ENCODE results near the gene HS6ST2.

HS6ST2 gene

DNA sequence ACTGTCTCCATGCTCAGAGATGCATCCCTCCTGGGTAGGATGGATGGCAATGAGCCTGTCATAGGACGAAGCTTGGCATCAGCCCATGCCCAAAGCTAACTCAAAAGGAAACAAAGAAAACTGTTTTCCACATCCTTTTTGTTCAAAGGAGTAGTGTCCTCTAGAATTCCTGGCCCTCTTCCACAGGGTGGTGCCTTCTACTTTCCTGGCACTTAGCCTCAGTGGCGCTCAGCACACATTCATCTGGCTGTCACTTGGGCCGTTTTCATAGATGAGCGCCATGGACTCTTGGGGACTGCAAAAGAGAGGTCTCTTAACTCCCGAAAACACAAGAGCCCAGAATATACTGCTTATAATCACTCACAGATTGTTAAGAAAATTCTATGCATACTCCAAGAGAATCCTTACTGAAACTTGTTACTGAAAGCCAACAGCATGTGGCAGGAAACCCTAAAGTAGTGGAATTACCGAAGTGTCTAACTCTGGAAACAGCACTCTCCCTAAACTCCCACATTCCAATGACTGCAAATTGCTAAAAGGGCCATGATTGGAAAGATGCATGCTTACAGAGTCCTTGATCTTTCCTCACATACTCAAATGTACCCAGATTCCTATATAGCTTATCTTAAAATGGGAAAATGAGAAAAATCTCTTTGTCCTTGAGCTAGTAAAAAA lies 110.0 kb downstream of the HS6ST2 start:
- DNase-seq (ENCODE audit: low read depth), result no peak

DNA sequence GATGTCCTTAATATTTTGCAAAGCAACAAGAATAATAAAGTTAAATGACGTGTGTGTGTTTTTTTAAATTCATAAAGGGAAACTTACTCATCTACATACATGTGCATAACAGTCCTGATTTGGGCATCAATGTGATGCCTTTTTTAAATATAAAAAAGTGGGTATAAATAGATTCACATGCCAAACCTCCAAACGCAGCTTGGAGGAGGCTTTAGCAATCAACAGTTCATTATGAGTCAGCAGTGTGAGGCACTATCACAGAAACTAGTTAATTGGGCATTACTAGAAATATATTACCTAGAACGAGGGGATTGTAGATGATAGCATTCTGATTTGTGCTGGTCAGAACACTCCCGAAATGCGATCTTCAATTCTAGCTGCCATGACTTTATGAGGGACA lies 115.1 kb downstream of the HS6ST2 start:
- no peak for DNase-seq (ENCODE audit: low read depth)

DNA sequence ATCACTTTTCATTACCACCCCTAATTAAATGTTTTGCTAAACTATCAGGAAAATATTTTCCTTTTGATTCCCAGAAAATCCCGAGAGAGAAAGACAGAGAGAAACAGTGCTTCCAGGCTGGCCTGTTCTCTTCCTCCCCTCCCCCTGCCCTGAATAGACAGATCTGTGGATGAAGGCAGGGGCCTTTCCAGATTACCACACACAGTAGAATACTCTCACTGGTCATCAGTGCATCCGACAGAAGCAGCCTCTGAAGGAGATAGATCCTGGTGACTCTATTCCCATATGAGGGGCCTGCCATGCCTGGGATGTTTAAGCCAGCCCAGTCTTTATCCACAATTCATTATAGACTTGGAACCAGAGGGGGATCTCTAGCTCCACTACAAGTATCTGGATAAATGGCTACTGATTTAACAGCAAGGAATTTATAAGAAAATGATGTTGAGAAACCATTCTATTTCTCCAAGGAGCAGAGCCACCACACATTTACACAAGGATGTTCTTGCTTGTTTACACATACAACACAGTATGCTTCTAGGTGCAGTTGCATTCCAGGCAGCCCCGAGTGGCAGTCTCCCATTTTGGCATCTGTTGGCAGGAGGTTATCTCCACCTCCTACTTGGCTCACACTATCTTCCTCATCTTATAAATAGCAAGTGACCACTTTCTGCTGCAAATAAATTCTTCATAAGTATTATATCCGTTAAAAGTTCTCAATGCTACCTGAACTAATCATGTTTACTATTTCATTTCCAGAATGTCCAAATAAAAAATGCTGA lies 115.8 kb downstream of the HS6ST2 start:
- no peak for DNase-seq (ENCODE audit: low read depth)

DNA sequence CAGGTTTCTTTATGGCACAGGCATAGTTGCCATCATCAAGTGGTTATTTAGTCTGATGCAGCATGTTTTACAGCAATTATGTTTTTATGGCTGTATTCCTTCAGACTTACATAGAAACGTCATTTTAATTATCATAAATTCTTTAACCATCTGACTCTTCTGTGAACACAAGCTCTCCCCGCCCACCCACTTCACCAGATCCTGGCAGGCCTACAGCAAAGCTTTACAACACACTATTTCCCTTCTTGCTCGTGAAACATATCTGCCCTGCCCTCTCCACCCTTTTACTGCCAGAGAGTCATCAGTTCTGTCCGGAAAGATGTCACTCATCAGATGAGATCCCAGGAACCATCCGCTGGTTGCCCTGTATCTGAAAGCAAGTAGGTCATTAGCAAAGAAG lies 120.5 kb downstream of the HS6ST2 start:
- DNase-seq (ENCODE audit: low read depth), result no peak

DNA sequence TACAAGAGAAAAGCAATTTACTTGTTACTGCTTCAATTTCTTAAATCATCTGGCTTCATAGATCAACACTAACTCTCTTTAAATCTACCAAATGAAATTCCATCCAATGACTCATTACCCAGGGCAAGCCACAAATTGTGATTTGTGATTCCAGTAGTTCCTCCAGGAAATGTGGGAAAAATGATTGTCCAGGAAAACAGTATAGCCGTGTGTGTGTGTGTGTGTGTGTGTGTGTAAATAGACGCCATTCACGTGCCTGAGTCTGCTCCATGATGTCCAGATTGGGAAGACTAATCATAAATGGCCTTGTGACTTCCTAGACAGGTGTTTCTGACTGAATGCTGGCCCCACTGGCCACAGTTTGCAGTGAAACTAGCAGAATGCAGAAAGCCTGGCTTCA lies 121.3 kb downstream of the HS6ST2 start:
- DNase-seq (ENCODE audit: low read depth), result no peak

DNA sequence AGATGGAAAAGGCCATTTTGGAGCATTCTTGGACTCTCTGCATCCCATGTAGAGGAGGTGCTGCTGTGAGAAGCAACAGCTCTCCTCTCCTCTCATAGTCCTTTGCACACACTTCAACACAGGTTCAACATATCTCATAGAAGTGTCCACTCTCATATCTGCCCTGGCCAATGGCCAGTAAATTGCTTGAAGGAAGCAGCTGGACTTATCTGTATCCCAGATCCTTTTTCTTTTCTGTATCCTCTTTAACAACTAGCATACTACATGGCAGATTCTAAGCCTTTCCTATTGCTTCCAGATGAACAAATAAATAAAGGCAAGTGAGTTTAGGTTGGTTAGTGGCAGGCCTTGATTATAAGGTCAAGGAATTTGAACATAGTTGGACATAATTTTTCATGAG lies 122.0 kb downstream of the HS6ST2 start:
- no peak for DNase-seq (ENCODE audit: low read depth)

DNA sequence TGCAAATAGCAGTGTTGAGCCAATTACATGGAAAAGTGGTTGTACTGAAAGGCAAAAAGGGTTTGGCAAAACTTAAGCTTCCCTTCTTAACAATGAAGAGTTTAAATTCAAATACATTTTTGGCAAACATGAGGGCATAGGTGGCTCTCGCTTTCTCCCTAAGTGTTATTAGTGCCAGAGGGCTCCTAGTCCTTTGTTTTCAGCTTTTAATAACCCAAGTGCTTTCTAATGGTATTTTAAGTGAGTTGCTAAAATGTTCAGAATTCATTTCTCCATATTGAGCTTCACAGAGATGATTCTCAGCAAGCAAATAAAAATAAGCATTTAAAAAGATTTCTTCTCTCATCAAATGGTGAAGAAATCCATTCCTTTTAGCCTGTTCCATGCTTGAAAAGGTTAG lies 123.7 kb downstream of the HS6ST2 start:
- no peak for DNase-seq (ENCODE audit: low read depth)

DNA sequence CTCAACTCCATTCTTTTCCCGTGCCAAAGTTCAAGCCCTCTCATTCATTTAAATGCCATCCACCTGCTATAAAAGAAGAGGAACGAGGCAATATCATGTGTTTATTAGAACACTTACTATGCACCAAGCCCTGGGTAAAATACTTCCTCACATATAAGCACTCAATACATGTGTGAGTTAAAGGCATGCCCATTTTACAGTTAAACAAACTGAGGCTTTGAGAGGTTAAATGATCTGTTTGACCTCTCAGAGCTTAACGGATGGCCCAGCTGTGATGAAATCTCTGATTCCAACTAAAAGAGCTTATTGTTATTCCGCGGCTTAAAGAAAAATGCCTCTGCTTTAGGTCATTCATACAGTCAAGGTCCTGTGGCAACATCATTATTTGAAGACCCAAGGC lies 124.3 kb downstream of the HS6ST2 start:
- DNase-seq (ENCODE audit: low read depth), result no peak

DNA sequence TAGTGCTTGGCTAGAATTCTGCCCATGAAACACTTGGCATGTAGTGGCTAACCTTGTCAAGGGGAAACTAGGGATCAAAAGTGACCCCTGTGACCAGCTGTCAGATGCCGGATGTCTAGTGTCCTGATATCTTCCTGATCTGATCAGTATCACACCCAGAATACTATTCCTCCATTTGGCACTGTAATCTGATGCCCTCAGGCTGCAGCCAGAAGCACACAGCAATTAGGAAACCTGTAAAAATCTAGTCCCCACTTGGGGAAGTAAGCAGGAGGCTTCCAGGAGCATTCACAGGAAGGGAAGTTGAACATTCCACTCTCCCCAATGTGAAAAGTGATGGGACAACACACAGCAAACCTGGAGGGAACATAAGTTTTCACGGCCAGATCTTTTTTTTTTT lies 125.1 kb downstream of the HS6ST2 start:
- no peak for DNase-seq (ENCODE audit: low read depth)

DNA sequence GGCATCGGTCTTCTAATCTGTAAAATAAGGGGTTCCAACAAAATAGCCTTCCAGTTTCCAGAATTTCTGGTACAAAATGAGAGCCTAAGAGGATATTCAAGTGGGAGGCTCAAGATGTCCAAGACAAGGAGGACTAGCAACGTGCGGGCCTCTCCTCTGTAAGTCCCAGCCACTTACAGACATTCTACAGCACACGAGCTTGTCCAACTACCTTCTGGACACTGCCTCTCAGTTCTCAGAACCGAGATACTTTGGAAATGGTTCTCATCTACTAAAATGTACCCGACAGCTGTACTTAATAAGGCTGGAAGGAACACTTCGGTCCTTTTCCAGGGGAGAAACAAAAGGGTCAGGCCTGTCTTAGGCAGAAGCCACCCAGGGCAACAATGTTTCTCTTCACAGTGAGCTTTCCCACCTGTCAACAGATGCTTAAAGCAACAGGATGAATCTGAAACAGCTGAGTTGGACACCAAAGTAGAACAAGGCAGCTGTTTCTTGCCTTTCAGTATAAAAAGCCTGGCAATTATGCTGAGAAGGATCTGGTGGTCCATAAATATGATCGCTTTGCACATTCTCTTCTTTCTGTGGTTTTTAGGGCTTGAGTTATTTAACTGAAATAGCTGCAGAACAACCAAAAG lies 127.0 kb downstream of the HS6ST2 start:
- DNase-seq (ENCODE audit: low read depth), result no peak

DNA sequence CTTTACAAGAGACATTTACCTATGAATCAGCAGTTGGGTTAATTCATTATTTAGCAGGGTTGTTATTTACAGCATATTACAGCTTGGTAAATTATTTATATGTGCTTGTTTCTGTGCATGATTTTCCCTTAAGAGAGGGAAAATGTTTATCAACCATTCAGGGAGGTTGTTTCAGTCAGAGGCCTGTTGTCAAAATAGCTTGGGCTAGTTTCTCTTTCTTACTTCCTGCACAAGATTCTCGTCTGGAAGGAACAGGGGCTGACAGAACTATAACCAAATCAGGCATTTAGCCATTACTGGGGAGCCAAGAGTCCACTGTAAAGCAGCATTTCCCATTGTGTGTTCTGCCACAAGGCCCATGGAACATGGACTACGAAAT lies 135.8 kb downstream of the HS6ST2 start:
- DNase-seq (ENCODE audit: low read depth), result no peak

DNA sequence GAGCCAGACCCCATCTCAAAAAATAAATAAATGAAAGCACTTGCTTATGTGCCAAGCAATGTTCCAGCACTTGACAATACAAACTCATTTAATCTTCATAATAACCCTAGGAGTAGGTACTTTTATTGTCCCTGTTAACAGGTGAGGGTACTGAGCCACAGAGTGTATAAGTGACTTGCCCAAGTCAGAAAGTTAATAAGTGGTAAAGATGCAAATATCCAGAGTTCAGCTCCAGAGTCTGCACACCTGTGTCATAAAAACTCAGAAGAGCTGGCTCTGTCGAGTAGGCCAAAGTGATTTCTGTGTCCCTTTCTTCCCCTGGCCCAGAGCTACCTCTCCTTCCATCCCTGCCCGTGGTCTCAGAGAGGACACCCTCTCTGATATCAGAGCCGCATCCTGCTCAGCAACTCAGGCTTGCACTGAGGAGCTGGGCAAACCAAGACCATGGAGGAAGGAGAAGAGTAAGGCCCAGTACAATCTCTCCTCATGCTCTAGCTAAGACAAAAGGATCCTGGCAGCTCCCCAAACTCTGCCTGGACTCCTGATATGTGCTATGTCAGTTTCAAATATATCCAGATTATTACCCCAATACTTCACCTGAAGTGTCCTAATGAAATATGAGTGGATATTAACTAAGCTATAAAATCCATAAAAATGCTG lies 136.3 kb downstream of the HS6ST2 start:
- no peak for DNase-seq (ENCODE audit: low read depth)

DNA sequence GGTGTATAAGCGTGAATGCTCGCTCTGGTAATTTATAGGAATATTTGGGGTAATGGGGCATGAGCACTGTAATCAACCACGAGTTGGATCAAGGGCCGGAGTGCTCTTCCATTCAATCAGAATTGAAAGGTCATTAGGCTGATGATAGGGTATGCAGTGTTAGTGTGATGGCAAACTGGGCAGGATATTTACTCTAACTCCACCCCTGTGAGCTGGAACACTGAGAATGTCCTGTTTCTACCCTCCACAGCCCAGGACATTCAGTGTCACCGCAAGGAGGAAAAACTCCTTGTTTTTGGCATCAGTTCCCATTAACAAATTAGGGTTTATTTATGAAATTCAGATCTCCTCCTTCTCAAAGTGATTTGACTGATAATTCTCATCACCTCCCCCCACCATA lies 137.8 kb downstream of the HS6ST2 start:
- no peak for DNase-seq (ENCODE audit: low read depth)

DNA sequence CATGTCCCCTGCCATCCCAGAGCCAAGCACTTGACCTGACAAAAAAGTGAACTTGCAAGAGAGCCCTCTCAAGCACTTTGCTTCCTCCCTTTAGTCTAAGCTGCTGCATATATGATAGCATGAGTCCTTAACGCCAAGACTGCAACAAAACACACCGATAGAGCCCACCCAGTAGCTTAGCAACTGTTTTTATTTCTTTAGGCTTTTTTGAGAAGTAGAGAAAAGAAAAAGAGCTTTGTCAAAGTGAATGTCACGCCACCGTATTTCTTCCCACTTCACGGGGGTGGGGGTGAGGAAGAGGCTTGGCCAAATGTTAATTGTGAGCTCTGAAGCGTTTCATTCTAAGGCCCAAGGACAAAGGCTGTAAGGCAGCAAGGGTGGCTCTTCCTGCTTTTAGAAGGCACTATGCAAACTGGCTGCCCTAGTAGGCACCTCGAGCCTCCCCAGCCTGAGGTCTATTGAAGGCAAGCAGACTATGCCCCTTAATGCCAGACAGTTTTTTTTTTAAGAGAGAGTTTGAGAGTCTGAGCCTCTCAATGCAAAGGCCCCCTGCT lies 138.6 kb downstream of the HS6ST2 start:
- no peak for DNase-seq (ENCODE audit: low read depth)

DNA sequence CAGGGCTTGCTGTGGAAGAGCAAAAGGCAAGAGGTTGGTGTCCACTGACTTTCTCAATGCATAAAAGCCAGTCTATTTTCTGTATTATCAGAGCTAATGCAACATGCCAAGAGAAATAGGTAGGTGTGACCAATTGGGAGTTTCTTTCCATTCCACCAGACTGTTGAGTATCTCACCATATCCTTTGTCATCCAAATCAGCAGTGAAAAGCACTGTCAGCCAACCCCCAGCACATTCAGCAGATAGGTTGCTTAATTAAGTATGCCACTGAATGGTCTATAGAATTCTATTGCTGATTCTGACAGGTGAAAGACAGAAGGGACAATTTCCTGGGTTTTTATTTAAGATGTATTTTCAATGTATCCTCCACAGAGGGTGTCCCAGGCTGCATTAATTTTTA lies 139.8 kb downstream of the HS6ST2 start:
- DNase-seq (ENCODE audit: low read depth), result no peak

DNA sequence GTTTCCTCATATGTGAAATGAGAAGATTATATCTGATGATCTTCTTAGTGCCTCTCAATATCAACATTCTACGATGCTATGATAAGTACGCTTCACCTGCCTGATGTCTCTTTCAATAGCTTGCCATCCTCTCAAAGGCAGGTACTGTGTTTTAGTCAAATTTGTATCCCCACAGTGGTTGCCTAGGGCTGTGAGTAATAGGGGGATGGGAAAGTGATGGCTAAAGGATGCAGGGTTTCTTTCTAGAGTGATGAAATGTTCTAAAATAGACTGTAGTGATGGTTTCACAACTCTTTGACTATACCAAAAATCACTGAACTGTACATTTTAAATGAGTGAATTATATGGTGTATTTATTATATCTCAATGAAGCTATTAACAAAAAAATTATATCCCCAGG lies 142.8 kb downstream of the HS6ST2 start:
- no peak for DNase-seq (ENCODE audit: low read depth)

DNA sequence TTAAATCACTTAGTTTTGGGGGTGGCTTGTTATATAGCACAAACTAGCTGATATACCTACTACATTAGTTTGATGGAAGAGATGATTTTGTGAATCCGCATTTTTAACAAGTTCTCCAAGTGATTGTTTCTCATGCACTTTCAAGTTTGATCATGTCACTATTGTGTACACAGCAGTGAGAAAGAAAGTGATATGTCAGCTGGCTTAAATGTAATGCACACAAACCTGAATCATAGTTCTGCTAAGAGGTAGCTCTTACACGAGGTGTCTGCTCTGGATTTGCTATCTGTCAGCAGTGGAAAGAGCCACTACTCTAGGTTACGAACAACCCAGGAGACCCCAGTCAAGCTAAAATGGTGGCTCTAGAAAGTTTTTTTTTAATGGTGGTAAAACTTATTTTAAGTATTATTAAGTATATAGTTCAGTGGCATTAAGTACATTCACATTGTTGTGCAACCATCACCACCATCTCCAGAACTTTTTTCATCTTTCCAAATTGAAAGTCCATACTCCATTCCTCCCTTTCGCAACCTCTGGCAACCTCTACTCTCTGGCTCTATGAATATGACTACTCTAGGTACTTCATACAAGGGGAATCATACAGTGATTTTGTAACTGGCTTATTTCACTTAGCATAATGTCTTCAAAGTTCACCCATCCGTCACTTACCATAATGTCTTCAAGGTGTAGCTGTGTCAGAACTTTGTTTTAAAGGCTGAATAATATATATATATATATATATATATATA lies 147.3 kb downstream of the HS6ST2 start:
- no peak for DNase-seq (ENCODE audit: low read depth)

DNA sequence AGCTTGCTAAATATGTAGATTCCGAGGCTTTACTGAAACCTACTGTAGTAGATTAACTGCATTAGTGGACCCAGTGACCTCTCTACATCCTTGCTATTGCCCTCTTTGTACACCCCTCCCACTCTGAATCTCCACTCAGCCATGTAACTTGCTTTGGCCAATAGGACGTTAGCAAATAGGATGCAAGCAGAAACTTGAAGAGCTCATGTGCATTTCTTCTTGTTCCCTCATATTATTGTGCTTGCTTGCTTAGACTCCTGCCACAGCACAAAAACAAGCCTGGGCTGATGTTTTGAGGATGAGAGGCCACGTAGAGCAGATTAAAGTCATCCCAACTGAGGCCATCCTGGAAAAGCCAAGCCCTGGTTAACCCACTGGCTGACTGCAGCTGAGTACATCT lies 147.9 kb downstream of the HS6ST2 start:
- DNase-seq (ENCODE audit: low read depth), result no peak

DNA sequence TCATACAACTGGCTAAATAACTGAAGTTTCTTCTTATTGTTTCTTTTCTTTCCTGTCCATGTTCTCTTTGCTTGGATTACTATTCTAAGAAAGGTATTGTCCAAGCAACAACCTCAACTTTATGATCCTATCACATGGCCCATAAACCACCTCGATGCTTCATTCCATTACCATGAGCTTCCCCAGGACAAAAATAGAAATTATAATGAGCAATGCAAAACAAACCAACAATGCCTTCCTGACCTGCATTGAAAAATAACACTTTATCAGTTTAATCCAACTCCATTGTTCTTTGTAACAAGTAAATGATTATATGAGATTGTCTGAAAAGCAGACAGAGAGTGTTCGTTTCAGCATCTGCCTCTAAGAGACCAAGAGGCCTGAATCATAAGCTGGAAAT lies 148.8 kb downstream of the HS6ST2 start:
- DNase-seq (ENCODE audit: low read depth), result no peak

DNA sequence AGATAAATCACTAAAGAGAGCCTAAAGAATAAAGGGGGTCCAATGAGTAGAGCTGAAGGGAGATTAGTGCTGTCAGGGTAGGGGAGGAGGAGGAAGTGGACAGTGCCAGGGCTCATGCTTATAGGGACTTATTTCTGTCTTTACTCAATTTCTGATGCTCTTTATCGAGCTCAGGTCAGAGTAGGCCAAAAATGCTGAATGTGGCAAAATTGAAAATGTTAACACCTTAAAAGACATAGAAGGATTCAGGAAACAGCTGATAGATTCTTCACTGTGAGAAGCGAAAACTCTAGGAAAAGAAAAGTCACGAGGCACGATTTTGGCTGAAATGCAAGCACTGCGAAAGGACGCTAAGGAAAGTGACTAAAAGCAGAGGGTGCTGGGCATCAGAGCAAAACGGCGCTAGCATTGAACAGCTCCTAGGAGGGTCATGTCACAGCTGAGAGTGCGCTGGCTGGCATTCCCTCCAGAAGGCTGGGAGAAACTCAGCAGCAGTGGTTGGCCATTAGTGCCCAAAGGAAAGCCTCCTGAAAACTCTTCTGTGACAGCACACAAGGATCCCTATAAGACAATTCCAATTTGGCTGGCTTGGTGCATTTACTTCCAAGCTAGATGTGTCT lies 150.9 kb downstream of the HS6ST2 start:
- no peak for DNase-seq (ENCODE audit: low read depth)

DNA sequence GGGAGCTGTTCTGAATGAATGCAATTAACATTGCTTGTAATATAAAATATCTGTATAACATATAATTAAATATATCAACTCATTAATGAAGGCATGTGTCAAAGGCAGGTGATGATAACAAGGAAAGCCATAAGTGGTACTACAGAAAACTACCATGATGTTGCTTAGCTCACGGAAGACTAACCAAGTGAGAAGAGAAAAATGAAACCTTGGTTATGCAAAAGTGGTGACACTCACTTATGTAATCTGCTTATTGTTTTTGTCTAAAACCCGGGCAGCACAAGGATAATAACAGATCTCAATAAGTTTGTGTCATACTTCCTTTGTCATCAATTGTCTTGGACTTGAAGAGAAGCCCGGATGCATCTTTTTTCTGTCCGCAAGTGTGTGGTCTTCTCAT lies 156.4 kb downstream of the HS6ST2 start:
- DNase-seq (ENCODE audit: low read depth), result no peak

Data from activated T-helper 1 cell treated with Interleukin-2 at 50 U/mL for 16 hours (primary cell).